ENCODE measurements around the gene ALK.

The ALK gene

DNA sequence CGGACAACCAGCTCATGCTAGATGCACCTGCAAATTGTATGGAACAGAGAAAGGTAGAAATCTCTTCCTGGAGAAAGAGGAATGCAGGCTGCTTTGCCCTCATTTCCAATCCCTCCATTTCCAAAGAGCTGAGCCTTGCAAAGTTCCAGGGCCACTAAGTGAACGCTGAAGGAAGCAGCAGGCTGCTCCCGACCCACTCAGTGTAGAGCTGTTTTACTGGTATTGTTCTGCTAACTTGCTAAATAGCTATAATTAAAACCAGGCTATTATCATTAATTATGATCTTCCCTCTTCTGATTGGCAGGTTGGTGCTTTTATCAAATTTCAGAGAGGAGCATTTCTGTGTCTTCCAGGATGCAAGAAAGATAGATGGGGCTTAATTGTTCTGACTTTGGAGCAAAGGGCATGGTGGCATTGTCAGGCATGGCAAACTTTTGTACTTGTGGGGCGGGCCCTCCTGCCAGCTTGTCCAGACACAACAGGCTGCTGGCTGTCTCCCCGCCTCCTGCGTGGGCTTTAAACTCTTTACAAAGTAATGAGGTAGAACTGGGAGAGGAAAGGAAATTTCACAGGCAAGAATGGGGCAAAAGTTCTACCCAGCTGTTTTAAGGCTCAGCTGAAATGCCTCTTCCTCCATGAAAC, 40.2 kb downstream of the ALK start:
- H3K36me3 ChIP-seq (ENCODE audit: insufficient read depth) = no peaks in the 10 kb centered on the region
- no peaks in the 10 kb centered on the region for H3K4me1 ChIP-seq (ENCODE audit: low read depth, poor library complexity, severe bottlenecking)
- no peaks in the 10 kb centered on the region for H3K79me2 ChIP-seq (ENCODE audit: insufficient read depth, low read depth)
- TF ChIP-seq, protein P1, sequence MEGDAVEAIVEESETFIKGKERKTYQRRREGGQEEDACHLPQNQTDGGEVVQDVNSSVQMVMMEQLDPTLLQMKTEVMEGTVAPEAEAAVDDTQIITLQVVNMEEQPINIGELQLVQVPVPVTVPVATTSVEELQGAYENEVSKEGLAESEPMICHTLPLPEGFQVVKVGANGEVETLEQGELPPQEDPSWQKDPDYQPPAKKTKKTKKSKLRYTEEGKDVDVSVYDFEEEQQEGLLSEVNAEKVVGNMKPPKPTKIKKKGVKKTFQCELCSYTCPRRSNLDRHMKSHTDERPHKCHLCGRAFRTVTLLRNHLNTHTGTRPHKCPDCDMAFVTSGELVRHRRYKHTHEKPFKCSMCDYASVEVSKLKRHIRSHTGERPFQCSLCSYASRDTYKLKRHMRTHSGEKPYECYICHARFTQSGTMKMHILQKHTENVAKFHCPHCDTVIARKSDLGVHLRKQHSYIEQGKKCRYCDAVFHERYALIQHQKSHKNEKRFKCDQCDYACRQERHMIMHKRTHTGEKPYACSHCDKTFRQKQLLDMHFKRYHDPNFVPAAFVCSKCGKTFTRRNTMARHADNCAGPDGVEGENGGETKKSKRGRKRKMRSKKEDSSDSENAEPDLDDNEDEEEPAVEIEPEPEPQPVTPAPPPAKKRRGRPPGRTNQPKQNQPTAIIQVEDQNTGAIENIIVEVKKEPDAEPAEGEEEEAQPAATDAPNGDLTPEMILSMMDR (conservative IDR thresholded peaks at IDR 0.05; ENCODE audit: low read depth, low read length) = no peak
- H3K27me3 ChIP-seq (ENCODE audit: insufficient read depth, low read depth) = no peaks in the 10 kb centered on the region
- no peaks in the 10 kb centered on the region for H4K20me1 ChIP-seq (ENCODE audit: insufficient read depth)
- H3K4me3 ChIP-seq (IDR thresholded peaks at IDR 0.05; ENCODE audit: insufficient read depth, low read depth, low read length) = no peak overlapping the region
- H2AFZ ChIP-seq (ENCODE audit: low read depth) = no peak overlapping the region
- no peak overlapping the region for H3K9ac ChIP-seq
- H3K27ac ChIP-seq = no peak overlapping the region
- no peak overlapping the region for H3K4me2 ChIP-seq

DNA sequence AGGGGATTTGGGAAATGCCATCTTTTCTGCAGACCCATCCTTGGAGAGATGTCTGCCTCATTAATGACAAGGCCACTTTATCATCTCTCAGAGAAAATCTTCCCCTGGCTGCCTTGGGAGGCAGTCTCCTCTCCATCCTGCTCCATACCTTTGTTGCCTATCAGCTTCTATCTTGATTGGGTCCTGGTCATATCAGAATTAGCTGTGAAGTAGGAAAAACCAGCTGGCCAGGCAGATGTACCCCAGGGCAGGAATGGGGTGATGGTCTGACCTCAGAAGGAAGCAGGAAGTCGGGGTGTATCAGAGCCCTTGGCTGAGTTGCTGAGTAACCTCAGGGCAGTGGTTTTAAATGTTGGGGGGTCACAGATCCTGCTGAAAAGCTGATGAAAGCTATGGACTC, 41.3 kb downstream of the ALK start:
- no peak overlapping the region for H3K4me2 ChIP-seq
- no peaks in the 10 kb centered on the region for H4K20me1 ChIP-seq (ENCODE audit: insufficient read depth)
- H3K27ac ChIP-seq = no peak overlapping the region
- H3K36me3 ChIP-seq (ENCODE audit: insufficient read depth) = no peaks in the 10 kb centered on the region
- H2AFZ ChIP-seq (ENCODE audit: low read depth) = no peak overlapping the region
- no peaks in the 10 kb centered on the region for H3K27me3 ChIP-seq (ENCODE audit: insufficient read depth, low read depth)
- no peak overlapping the region for H3K4me3 ChIP-seq (IDR thresholded peaks at IDR 0.05; ENCODE audit: insufficient read depth, low read depth, low read length)
- no peak overlapping the region for H3K9ac ChIP-seq
- TF ChIP-seq, protein P1 (conservative IDR thresholded peaks at IDR 0.05; ENCODE audit: low read depth, low read length) = no peak
- H3K79me2 ChIP-seq (ENCODE audit: insufficient read depth, low read depth) = no peaks in the 10 kb centered on the region
- H3K4me1 ChIP-seq (ENCODE audit: low read depth, poor library complexity, severe bottlenecking) = no peaks in the 10 kb centered on the region

DNA sequence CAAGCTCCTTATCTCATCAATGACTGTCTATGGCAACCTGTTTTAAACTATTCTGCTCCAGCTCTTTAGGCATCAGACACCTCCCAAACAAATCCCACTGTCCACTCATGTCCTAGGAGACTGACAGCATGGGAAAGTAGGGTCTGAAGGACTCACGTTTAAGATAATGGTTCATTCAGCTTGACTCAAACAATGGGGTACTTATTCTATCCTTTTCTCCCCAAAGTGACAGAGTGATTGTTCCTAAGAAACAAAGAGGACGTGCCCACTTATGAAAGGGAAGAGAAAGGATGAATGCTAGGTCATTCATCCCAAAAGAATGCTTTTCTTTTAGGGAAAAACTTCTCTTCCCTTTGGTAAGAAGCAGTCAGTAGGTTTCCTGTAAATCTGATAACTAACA, 41.9 kb downstream of the ALK start:
- Histone ChIP-seq H3K4me1 (ENCODE audit: low read depth, poor library complexity, severe bottlenecking) (no peaks in the 10 kb centered on the region), H3K4me2 (no peak overlapping the region), H4K20me1 (ENCODE audit: insufficient read depth) (no peaks in the 10 kb centered on the region), H3K4me3 (IDR thresholded peaks at IDR 0.05; ENCODE audit: insufficient read depth, low read depth, low read length) (no peak overlapping the region), H3K27ac (no peak overlapping the region), H3K36me3 (ENCODE audit: insufficient read depth) (no peaks in the 10 kb centered on the region), H3K27me3 (ENCODE audit: insufficient read depth, low read depth) (no peaks in the 10 kb centered on the region), H3K79me2 (ENCODE audit: insufficient read depth, low read depth) (no peaks in the 10 kb centered on the region), H2AFZ (ENCODE audit: low read depth) (no peak overlapping the region), H3K9ac (no peak overlapping the region)
- TF ChIP-seq, protein P1 (conservative IDR thresholded peaks at IDR 0.05; ENCODE audit: low read depth, low read length) = no peak

DNA sequence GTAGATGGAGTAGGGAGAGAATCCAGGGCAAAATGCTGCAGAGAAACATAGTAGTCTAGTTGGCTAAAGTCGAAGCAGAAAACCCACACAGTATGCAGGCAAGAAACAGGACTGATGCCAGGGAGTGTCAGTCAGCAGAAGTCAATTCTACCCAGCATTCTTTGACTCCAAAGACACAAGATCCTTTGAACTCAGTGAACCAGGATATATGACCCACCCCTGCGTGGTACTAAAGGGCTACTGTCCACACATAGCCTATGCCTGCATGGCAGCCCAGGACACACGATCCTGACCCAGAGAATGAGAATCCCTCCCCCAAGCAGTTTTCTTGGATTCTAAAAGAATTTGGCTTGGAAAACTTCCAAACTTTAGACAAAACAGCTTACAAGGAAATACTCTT, 42.5 kb downstream of the ALK start:
- H3K79me2 ChIP-seq (ENCODE audit: insufficient read depth, low read depth) = no peaks in the 10 kb centered on the region
- TF ChIP-seq, protein P1 (conservative IDR thresholded peaks at IDR 0.05; ENCODE audit: low read depth, low read length) = no peak
- H3K27me3 ChIP-seq (ENCODE audit: insufficient read depth, low read depth) = no peaks in the 10 kb centered on the region
- H3K36me3 ChIP-seq (ENCODE audit: insufficient read depth) = no peaks in the 10 kb centered on the region
- no peak overlapping the region for H3K9ac ChIP-seq
- no peak overlapping the region for H3K27ac ChIP-seq
- H3K4me2 ChIP-seq = no peak overlapping the region
- no peaks in the 10 kb centered on the region for H4K20me1 ChIP-seq (ENCODE audit: insufficient read depth)
- H3K4me1 ChIP-seq (ENCODE audit: low read depth, poor library complexity, severe bottlenecking) = no peaks in the 10 kb centered on the region
- no peak overlapping the region for H2AFZ ChIP-seq (ENCODE audit: low read depth)
- no peak overlapping the region for H3K4me3 ChIP-seq (IDR thresholded peaks at IDR 0.05; ENCODE audit: insufficient read depth, low read depth, low read length)
